GM18519 (cell line): ENCODE results near the gene STXBP6.
"Not testable (repeated sequence)": the region's sequence is repeated elsewhere in the genome, so short reads cannot be mapped to it uniquely, and the experiment has no call there.

Experiments used
- ATAC-seq: cut with Tn5 transposase; IDR thresholded peaks from one replicate; pipeline ENCODE4 v1.9.1; 2021; ENCODE audit warnings: mild to moderate bottlenecking, moderate library complexity; ENCODE audit not compliant: unreplicated experiment, low FRiP score

The STXBP6 gene

DNA sequence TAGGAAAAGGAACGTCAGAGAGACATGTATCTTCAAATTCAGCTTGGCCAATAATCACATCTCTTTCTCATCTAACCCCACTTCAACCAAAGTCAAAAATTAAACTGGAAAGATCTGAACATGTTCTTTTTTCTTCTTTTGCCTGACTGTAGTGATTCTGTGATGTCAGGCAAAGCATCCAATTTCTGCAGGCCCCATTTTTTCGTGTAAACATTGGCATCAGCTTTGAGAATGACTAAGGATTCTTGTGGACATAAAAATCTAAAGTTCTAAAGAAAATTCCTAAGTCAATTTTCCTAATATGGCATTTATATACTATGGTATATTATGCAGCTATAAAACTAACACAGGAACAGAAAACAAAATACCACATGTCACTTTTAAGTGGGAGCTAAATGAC, 89.1 kb downstream of the STXBP6 start:
- no peak for ATAC-seq

DNA sequence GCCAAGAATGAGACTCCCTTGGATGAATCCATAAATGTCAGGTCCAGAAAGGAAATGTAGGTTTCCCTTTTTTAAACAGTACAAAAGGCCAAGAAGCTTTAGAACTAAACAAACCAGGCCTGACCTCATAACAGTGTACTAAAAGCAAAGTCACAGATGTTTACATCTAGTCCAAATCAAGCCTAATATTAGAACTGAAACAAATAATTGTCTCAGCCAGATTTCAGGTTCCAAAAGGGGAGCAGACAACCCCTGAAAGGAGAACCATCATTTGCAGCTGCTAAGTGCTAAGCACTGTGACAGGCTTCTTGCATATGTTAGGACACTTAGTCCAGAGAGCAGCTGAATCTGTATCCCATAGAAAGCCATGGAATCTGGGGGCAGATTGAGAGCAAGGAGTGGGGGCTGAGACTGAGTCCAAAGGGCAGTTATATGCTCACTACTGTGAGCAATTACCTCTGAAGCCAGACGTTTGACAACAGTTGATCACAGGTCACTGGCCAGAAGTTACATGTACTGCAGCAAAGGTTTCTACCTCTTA, 90.1 kb downstream of the STXBP6 start:
- peak; percentile 75 for ATAC-seq

DNA sequence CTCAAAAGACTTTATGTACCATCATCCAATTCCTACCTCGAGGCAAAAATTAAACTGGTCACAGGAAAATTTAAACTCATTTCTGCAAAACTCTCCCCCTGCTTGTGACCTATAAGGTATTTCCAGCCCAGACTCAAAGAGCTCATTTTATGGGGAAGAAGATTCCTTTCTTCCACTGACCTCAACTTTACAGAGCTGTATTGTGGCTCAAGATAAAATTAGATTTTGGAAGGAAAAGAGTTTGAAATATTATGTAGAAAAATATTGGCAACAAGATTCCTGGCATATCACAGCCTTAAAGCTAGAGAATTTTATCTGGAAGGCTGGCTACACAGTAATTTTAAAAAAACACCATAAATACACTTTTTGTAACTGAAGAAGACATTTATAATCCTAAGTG, 91.7 kb downstream of the STXBP6 start:
- no peak for ATAC-seq

DNA sequence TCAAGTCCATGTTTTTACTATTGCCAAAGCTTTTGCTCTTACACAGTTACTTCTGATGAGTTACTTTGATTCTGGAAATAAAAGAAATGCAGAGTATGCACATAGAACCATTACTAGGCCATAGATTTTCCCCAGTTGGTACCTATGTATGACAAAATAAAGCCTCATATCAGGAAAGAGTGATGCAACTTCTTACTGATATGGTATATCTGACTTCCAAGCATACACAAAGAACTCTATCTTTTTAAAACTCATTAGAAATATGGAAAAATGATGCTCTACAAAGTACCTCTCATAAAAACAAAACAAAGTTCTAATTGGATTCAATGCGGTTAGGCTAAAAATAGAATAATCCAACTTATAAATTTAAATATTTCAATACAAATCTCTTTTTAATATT, 92.1 kb downstream of the STXBP6 start:
- no peak for ATAC-seq

DNA sequence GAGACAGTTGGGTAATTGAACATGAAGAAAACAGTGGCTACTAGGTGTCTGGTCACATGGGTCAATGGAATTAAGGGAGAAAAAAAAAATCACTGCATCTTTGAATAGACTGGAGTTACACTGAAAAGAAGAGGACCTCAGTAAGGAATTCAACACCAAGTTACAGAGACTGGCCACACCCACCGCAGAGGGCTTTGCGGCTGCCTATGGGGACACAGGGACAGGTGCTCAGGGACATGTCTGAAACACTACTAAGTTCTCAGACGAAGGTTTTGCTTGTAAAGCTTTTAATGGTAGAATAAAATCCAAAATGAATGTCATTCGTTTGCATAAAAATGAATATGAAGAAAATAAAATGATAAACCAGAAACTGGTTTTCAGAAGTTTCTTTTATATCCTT, 93.8 kb downstream of the STXBP6 start:
- ATAC-seq = no peak

DNA sequence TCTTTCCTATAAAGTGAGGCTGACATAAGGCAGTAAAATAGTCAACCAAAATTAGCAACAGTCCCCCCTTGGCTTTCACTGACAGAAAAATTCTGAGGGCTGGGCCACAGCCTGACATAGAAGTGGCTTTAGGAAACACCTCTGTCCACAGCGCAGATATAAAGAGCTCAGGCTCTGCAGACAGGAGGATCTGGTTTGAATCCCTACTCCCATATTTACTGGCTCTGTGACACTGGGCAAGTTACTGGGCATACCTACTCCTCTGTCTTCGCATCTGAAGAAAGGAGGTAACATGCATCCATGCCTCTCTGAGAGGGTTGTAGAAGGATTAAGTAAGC, 95.3 kb downstream of the STXBP6 start:
- no peak for ATAC-seq

- ATAC-seq = peak; percentile 84
These were observed 95.8 kb downstream of the STXBP6 start for GRCh38 chr14:24954037-24954699.

DNA sequence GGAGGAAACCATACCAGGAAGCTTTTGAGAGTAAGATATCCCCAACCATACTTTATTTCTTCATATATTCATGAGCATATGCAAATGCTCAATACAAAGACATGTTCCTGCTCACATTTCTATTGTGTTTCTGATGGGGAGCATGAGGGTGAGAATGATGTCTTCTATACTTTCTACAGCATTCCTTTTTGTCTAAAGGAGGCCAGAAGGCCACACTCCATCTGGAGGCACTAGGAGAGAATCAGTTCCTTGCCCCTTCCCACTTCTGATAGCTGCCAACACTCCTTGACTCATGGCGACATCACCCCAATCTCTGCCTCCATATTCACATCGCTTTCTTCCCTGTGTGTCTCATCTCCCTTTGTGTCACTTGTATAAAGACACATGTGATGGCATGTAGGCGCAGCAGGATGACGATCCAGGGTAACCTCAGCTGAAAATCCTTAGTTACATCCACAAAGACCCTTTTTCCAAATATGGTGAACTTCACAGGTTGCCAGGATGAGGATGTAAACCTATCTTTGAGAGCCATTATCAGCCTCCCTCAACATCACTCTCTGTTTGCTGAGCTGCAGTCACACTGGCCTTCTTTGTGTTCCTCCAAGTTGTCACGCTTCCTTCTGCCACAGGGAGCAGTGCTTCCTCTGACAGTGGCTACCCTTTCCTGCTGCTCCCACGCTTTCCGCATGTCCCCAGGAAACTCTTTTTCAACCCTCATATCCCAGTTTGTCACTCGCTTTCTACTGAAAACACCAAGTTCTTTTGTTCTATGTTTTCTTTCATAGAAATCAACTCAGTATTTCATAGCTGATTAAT, 96.9 kb downstream of the STXBP6 start:
- ATAC-seq = no peak

- no peak for ATAC-seq
These were observed 101.6 kb downstream of the STXBP6 start for GRCh38 chr14:24948261-24948847.

DNA sequence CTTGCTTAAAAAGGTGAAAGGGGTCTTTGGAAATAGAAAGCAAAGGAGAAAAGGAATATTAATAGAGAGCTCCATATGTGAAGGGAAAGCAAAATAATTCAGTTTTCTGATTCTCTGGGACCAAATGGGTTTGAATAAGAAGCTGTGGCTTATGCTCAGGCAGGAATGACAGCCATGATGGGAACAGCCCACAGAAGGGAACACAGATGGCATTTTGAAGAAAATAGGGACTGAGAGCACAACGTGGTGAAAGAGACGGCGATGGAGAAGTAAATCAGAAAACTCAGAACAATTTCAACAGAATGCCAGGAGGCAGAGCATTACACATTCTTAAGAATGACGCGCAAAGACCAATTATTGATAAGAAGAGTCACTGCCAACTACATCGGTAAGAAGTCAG, 102.8 kb downstream of the STXBP6 start:
- no peak for ATAC-seq

GRCh38 chr14:24944800-24945199, 105.1 kb downstream of the STXBP6 start:
- ATAC-seq = no peak

- ATAC-seq = no peak
These were observed 106.9 kb downstream of the STXBP6 start for GRCh38 chr14:24943024-24943423.

DNA sequence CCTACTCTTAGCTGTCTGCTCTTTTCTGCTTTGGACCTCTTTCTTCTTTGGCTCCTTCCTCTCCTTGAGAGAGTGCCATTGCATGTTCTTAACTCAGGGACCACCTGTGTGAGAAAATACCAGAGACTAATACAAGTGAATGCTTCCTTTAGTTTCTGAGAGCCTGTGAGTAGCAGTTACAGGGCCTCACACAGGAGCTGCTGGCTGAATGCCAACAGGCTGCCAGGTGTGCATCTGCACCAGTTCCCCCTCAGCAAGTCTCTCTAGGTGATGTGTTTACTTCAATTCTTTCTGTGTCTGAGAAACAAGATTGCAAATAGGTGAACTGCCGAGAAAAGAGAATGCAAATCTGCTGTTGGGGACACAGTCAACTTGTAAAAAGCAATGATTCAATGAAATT, 108.2 kb downstream of the STXBP6 start:
- no peak for ATAC-seq

- no peak for ATAC-seq
These were observed 109.6 kb downstream of the STXBP6 start for GRCh38 chr14:24940213-24940783.

DNA sequence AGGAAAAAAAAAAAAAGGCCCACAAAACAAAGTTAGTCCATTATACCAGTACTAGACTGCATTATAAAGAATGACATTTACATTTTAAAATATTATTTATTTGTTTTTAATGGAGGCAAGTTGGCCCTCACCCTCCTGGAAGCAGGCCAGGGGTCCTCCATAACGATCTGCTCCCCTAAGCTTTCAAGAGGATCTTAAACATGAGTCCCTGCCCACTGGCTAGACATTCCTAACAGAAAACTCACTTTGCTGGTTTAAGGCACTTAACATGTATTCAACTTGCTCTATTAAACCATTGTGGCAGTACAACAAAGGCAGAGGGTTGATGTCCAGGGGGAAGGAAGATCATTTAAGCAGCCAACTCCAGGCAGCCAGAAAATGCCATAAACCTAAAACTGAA, 111.4 kb downstream of the STXBP6 start:
- no peak for ATAC-seq

- ATAC-seq = no peak
These were observed 112.6 kb downstream of the STXBP6 start for GRCh38 chr14:24937300-24937699.

DNA sequence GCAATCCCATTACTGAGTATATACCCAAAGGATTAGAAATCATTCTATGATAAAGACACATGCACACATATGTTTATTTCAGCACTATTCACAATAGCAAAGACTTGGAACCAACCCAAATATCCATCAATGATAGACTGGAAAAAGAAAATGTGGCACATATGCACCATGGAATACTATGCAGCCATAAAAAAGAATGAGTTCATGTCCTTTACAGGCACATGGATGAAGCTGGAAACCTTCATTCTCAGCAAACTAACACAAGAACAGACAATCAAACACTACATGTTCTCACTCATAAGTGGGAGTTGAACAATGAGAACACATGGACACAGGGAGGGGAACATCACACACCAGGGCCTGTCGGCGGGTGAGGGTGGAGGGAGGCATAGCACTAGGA, 113.2 kb downstream of the STXBP6 start:
- ATAC-seq = not testable (repeated sequence)

DNA sequence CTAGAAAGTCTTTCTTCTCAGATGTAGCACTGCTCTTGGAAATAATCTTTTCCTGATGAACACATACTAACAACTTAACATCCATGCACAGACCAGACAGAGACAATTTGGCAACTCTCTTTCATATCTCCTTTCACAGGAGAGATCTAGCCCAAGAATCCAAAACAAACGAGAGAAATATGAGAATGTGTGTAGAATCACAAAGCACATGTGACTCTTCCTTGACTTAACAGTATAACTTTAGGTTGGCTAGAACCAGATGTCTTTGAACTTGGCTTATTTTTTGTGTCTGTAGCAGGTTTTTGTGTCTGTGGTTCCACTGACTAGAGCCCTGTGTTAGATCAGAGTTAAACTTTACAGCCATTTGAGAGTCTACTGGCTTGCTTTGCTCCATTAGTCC, 114.2 kb downstream of the STXBP6 start:
- no peak for ATAC-seq

DNA sequence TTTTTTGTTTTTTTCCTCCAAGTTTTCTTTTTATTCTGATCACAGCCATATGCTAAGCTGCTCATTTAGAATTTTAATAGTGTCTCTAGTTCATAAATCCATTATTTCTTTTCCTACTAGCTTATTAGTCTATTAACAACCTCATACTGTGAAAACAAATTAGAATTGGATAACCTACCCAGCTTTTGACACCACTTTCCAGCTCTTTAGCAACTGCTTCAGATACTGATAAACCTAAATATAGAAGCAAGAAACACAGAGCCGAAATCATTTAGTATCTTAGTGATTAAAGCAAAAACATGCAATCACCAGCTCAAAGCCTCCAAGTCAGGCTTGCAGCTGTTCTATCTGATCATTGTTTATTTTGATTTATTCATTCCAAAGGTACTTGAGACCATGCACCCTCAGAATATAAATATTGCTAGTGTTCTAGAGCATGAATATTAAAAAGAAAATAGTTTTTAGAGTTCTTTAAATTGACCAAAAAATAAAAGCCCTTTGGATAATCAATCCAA, 121.5 kb downstream of the STXBP6 start:
- ATAC-seq = no peak

DNA sequence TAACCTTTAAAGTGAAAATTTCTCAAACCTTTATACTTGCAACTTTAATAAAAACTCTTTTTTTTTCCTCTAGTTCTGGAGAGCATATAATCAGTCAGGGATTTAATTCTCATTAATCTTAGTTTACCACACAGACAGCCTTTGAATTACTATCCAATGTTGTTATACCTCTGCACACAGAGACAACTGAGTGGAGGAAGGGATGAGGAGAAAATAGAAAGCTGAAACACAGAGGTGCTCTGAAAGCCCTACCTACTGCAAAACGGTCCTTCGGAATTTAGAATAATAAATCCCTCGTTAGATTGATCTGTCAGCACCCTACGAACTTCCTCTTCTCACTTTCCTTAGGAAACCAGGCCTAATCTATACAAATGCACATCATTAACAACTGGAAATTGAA, 122.1 kb downstream of the STXBP6 start:
- ATAC-seq = no peak

GRCh38 chr14:24925771-24926374, 124.1 kb downstream of the STXBP6 start:
- no peak for ATAC-seq
